Fibroblast of lung (primary cell): Measurements from ENCODE around the gene PTEN.

ENCODE experiments used
- CTCF ChIP-seq, 2 donors: IDR thresholded peaks in 1 of 2; conservative IDR thresholded peaks in 1 of 2; 1 replicate in 1 of 2; 2 replicates in 1 of 2; pipeline ENCODE4 v1.5.1; 2011 to 2012; ENCODE audit warnings: low read length in 2 of 2, control low read depth in 1 of 2, inconsistent platforms in 1 of 2, low read depth in 1 of 2, mild to moderate bottlenecking in 1 of 2
- EZH2 ChIP-seq: IDR thresholded peaks from 2 replicates; pipeline ENCODE4 v1.5.1; 2012; ENCODE audit warnings: low read length, control low read depth, mild to moderate bottlenecking; ENCODE audit errors: missing control alignments

GRCh38 chr10:87887548-87888289 lies 24.3 kb downstream of the PTEN start:
- no peak for TF ChIP-seq CTCF (conservative IDR thresholded peaks at IDR 0.05 in 1 of 2, IDR thresholded peaks at IDR 0.05 in 1 of 2; ENCODE audit: low read depth in 1 of 2, low read length in 2 of 2)
- TF ChIP-seq EZH2 = no peak
